ENCODE results near the gene NPL.

DNA sequence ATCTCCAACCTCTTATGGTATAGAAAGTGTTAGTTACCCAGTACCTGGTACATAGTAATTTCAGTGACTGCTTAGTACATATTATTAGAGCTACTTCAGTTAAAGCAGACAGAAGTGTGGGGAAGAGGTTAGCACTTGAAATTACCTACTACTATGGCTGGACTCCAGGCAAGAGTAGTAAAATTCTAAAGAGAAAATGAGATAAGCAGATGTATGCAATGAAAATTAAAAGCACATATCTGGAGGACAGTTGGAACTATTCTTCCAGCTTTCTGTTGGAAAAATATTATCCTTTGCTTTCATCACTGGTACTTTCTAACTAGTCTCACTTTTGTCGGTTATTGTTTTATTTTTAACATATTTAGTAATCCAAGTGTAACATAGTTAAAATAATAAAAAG, 73.3 kb downstream of the NPL start:
- TF ChIP-seq YY1 (tag by site-specific recombination; IDR thresholded peaks at IDR 0.05) (no peak), BCL11A (tag by site-specific recombination; IDR thresholded peaks at IDR 0.05; ENCODE audit: low read depth) (no peak), ZNF335 (tag by site-specific recombination; conservative IDR thresholded peaks at IDR 0.05) (no peak), ZBTB21 (tag by site-specific recombination; IDR thresholded peaks at IDR 0.05) (no peak)
- TF ChIP-seq, protein P1, sequence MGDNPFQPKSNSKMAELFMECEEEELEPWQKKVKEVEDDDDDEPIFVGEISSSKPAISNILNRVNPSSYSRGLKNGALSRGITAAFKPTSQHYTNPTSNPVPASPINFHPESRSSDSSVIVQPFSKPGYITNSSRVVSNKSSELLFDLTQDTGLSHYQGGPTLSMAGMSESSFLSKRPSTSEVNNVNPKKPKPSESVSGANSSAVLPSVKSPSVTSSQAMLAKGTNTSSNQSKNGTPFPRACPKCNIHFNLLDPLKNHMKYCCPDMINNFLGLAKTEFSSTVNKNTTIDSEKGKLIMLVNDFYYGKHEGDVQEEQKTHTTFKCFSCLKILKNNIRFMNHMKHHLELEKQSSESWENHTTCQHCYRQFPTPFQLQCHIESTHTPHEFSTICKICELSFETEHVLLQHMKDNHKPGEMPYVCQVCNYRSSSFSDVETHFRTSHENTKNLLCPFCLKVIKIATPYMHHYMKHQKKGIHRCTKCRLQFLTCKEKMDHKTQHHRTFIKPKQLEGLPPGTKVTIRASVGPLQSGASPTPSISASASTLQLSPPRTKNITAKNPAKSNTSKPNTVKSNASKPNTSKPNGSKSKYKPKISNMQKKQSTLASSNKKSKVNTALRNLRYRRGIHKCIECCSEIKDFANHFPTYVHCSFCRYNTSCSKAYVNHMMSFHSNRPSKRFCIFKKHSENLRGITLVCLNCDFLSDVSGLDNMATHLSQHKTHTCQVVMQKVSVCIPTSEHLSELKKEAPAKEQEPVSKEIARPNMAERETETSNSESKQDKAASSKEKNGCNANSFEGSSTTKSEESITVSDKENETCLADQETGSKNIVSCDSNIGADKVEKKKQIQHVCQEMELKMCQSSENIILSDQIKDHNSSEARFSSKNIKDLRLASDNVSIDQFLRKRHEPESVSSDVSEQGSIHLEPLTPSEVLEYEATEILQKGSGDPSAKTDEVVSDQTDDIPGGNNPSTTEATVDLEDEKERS (tag by site-specific recombination; IDR thresholded peaks at IDR 0.05) = no peak
- TF ChIP-seq, protein P2, sequence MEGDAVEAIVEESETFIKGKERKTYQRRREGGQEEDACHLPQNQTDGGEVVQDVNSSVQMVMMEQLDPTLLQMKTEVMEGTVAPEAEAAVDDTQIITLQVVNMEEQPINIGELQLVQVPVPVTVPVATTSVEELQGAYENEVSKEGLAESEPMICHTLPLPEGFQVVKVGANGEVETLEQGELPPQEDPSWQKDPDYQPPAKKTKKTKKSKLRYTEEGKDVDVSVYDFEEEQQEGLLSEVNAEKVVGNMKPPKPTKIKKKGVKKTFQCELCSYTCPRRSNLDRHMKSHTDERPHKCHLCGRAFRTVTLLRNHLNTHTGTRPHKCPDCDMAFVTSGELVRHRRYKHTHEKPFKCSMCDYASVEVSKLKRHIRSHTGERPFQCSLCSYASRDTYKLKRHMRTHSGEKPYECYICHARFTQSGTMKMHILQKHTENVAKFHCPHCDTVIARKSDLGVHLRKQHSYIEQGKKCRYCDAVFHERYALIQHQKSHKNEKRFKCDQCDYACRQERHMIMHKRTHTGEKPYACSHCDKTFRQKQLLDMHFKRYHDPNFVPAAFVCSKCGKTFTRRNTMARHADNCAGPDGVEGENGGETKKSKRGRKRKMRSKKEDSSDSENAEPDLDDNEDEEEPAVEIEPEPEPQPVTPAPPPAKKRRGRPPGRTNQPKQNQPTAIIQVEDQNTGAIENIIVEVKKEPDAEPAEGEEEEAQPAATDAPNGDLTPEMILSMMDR (tag by site-specific recombination; IDR thresholded peaks at IDR 0.05) = no peak

Data from HEK293 (cell line).